ENCODE results near the gene CD79A.

The CD79A gene

GRCh38 chr19:41901707-41902360, 24.8 kb downstream of the CD79A start:
- ATAC-seq, result no peak
- Mint-ChIP-seq H3K4me1 (peaks cover 34% of the 10 kb centered on the region), H3K27ac (no peak overlapping the region)

DNA sequence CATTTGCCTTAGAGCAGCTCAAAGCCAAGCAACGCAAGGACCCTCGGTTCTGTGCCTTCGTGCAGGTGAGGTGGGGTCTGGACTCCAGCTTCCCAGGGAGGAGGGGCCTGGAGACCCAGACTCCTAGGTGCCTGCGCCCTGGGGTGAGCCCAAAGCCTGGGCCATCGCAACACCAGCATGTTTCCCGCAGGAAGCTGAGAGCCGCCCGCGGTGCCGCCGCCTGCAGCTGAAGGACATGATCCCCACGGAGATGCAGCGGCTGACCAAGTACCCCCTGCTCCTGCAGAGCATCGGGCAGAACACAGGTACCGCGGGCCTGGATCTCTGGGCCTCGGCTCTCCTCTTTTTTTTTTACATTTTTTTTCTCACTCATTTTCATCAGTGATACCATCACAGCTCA, 25.5 kb downstream of the CD79A start:
- H3K4me3 Mint-ChIP-seq, result no peak overlapping the region
- H3K4me1 Mint-ChIP-seq, result peaks cover 34% of the 10 kb centered on the region
- ATAC-seq (no peak), DNase-seq (no peak)
- no peaks in the 10 kb centered on the region for H3K27me3 Mint-ChIP-seq
- no peak overlapping the region for H3K27ac Mint-ChIP-seq
- no peaks in the 10 kb centered on the region for H3K9me3 Mint-ChIP-seq
- H3K36me3 Mint-ChIP-seq (ENCODE audit: low read depth), result peaks cover 62% of the 10 kb centered on the region

More at GRCh38 chr19:41901707-41902360, 24.8 kb downstream of the CD79A start:
- no peak for DNase-seq
- H3K4me3 Mint-ChIP-seq, result no peak overlapping the region
- no peaks in the 10 kb centered on the region for H3K27me3 Mint-ChIP-seq
- no peaks in the 10 kb centered on the region for H3K9me3 Mint-ChIP-seq
- peaks cover 61% of the 10 kb centered on the region for H3K36me3 Mint-ChIP-seq (ENCODE audit: low read depth)

GRCh38 chr19:41903193-41903953, 26.3 kb downstream of the CD79A start:
- Mint-ChIP-seq H3K4me1 (peaks cover 30% of the 10 kb centered on the region), H3K4me3 (no peak overlapping the region), H3K27me3 (no peaks in the 10 kb centered on the region), H3K36me3 (ENCODE audit: low read depth) (peaks cover 61% of the 10 kb centered on the region), H3K9me3 (no peaks in the 10 kb centered on the region), H3K27ac (no peak overlapping the region)
- no peak for DNase-seq
- no peak for ATAC-seq

- H3K27me3 Mint-ChIP-seq, result no peaks in the 10 kb centered on the region
- ATAC-seq, result no peak
- no peak for DNase-seq
- no peak overlapping the region for H3K4me3 Mint-ChIP-seq
- peaks cover 53% of the 10 kb centered on the region for H3K36me3 Mint-ChIP-seq (ENCODE audit: low read depth)
- peaks cover 23% of the 10 kb centered on the region for H3K4me1 Mint-ChIP-seq
- H3K9me3 Mint-ChIP-seq, result no peaks in the 10 kb centered on the region
- no peak overlapping the region for H3K27ac Mint-ChIP-seq
These were observed 27.2 kb downstream of the CD79A start for GRCh38 chr19:41904118-41904870.

DNA sequence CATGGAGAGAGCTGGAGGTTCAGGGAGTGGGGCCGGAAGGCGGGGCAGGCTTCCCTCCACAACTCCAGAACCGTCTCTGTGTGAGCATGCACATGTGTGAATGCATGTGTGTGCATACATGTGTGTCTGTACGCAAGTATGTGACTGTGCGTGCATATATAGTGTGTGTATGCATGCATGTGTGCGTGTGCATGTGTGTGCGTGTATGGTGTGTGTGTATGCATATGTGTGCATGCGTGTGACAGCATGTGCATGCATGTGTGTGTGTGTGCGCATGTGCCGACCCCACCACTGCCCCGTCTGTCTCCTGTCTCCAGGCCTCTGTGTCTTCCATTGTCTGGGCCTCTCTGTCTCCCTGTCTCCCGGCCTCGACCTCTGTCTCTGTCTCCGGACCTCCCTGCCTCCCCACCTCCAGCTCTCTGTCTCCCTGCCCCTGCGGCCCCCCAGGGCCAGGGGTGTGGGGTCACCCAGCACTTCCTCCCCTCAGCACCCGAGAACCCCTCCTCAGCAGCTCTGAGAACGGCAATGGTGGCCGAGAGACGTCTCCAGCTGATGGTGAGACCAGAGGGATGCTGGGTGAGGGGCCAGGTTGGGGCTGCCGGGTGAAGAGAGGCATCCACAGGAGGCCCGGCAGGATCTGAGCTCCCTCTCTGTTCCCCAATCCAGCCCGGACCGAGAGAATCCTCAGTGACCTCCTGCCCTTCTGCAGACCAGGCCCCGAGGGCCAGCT, 28.4 kb downstream of the CD79A start:
- no peak overlapping the region for H3K4me3 Mint-ChIP-seq
- no peaks in the 10 kb centered on the region for H3K9me3 Mint-ChIP-seq
- ATAC-seq, result no peak
- no peaks in the 10 kb centered on the region for H3K27me3 Mint-ChIP-seq
- no peak overlapping the region for H3K27ac Mint-ChIP-seq
- H3K36me3 Mint-ChIP-seq (ENCODE audit: low read depth), result peaks cover 44% of the 10 kb centered on the region
- DNase-seq, result no peak
- H3K4me1 Mint-ChIP-seq, result peaks cover 18% of the 10 kb centered on the region

GRCh38 chr19:41906271-41906670, 29.2 kb downstream of the CD79A start:
- Mint-ChIP-seq H3K4me3 (no peak overlapping the region), H3K27me3 (no peaks in the 10 kb centered on the region), H3K4me1 (peaks cover 18% of the 10 kb centered on the region), H3K27ac (peak overlapping the region; percentile 32), H3K36me3 (ENCODE audit: low read depth) (peaks cover 39% of the 10 kb centered on the region), H3K9me3 (no peaks in the 10 kb centered on the region)
- DNase-seq (no peak), ATAC-seq (no peak)

DNA sequence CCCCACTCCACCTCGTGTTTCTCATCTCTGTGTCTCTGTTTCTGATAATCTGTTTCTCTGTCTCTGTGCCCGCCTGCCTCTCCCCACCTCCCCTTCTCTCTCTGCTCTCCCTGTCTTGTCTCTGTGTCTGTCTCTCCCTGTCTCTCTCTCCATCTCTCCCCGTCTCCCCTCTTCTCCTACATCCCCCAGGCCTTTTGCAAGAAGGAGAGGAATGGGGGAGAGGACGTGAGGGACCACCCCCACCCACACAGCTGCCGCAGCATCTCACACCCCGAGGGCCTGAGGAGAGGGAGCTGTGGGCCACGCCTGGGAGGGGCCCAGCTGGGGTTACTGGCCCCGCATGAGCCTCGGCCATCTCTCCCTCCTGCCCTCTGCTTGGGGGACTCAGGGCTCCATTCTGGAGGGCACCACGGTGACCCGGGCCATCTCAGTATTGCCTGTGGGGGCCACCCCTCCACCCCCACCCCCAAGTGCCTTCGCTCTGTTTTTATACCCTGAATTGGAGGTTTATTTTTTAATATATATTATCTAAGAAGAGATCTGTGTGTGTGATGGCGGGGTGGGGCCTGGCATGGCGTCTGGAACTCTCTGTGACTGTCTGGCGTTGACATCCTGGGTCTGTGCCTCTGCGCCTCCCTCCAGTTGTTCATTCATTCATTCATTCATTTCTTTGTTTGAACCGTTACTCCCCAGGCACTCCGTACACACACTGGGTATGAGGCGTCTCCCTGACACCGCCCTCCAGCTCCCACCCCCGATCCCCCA, 30.0 kb downstream of the CD79A start:
- peak overlapping the region; percentile 57 for H3K27ac Mint-ChIP-seq
- peaks cover 19% of the 10 kb centered on the region for H3K4me1 Mint-ChIP-seq
- ATAC-seq, result no peak
- DNase-seq, result no peak
- peaks cover 6% of the 10 kb centered on the region for H3K27me3 Mint-ChIP-seq
- H3K9me3 Mint-ChIP-seq, result no peaks in the 10 kb centered on the region
- H3K36me3 Mint-ChIP-seq (ENCODE audit: low read depth), result peaks cover 33% of the 10 kb centered on the region
- no peak overlapping the region for H3K4me3 Mint-ChIP-seq

- H3K27ac Mint-ChIP-seq, result no peak overlapping the region
- H3K27me3 Mint-ChIP-seq, result peaks cover 16% of the 10 kb centered on the region
- peaks cover 20% of the 10 kb centered on the region for H3K4me1 Mint-ChIP-seq
- no peaks in the 10 kb centered on the region for H3K9me3 Mint-ChIP-seq
- ATAC-seq (no peak), DNase-seq (no peak)
- peaks cover 25% of the 10 kb centered on the region for H3K36me3 Mint-ChIP-seq (ENCODE audit: low read depth)
- no peak overlapping the region for H3K4me3 Mint-ChIP-seq
These were observed 31.0 kb downstream of the CD79A start for GRCh38 chr19:41907994-41908615.

GRCh38 chr19:41908724-41909464, 31.8 kb downstream of the CD79A start:
- no peaks in the 10 kb centered on the region for H3K9me3 Mint-ChIP-seq
- no peak overlapping the region for H3K27ac Mint-ChIP-seq
- H3K27me3 Mint-ChIP-seq, result peaks cover 22% of the 10 kb centered on the region
- peaks cover 19% of the 10 kb centered on the region for H3K36me3 Mint-ChIP-seq (ENCODE audit: low read depth)
- DNase-seq (no peak), ATAC-seq (no peak)
- H3K4me1 Mint-ChIP-seq, result peaks cover 20% of the 10 kb centered on the region
- no peak overlapping the region for H3K4me3 Mint-ChIP-seq

- Mint-ChIP-seq H3K27ac (no peak overlapping the region), H3K36me3 (ENCODE audit: low read depth) (peaks cover 13% of the 10 kb centered on the region)
These were observed 32.6 kb downstream of the CD79A start for GRCh38 chr19:41909706-41910105.

DNA sequence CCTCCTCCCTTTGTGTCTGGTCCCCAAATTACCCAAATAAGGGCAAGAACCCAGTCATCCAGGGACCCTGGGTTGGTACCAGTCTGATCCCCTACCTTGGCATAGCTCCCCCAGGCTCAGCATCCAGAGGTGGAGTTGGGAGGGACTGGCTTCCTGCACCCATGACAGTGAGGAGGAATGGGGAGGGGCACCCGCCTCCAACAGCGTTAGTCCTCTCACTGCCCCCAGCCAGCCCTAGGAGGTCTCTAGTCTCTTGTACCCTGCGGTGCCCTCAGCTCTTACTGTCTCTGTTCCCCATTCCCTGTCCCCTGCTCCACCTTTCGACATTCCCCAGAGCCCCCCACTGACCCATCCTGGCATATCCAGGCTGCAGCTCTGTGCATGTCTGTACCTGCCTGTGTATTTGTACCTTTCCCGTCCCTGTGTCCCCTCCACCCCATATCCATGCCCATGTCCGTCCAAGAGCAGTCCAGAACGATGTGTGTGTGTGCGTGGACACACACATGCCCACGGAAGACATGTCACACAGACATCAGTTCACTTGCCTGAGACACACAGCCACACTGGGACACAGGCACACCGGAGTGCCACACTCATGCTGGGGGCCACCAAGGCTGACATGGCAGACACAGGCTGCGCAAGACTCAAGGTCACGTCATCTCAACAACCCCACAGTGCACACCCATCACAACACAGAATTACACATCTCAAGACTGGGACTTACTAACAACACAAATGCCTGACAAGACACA, 33.3 kb downstream of the CD79A start:
- Mint-ChIP-seq H3K27ac (peak overlapping the region; percentile 33), H3K9me3 (no peaks in the 10 kb centered on the region), H3K4me3 (no peak overlapping the region), H3K27me3 (peaks cover 27% of the 10 kb centered on the region), H3K4me1 (peaks cover 21% of the 10 kb centered on the region), H3K36me3 (ENCODE audit: low read depth) (peaks cover 9% of the 10 kb centered on the region)
- ATAC-seq (peak; percentile 4), DNase-seq (no peak)

More at GRCh38 chr19:41909706-41910105, 32.6 kb downstream of the CD79A start:
- H3K9me3 Mint-ChIP-seq, result no peaks in the 10 kb centered on the region
- H3K27me3 Mint-ChIP-seq, result peaks cover 27% of the 10 kb centered on the region
- H3K4me1 Mint-ChIP-seq, result peaks cover 23% of the 10 kb centered on the region
- no peak overlapping the region for H3K4me3 Mint-ChIP-seq
- DNase-seq (no peak), ATAC-seq (no peak)

All from activated naive CD8-positive, alpha-beta T cell treated with anti-CD3 and anti-CD28 coated beads, Interleukin-2, amount 50 U/mL, for 24 hours (primary cell).